AG08396 (cell line): Measurements from ENCODE around the gene ZMAT5.

Experiments
- DNase-seq: peaks from one replicate; pipeline ENCODE4 v3.0.0; 2012; ENCODE audit warnings: low spot score, mixed read lengths

ZMAT5 gene

GRCh38 chr22:29706486-29706885 is 60.3 kb downstream of the ZMAT5 start:
- DNase-seq = no peak

- DNase-seq = no peak
These were observed 61.2 kb downstream of the ZMAT5 start for GRCh38 chr22:29705651-29706050.

- peak; percentile 84 for DNase-seq
These were observed 62.1 kb downstream of the ZMAT5 start for GRCh38 chr22:29704528-29705285.

GRCh38 chr22:29703569-29704195 is 63.1 kb downstream of the ZMAT5 start:
- no peak for DNase-seq

GRCh38 chr22:29702931-29703501 is 63.8 kb downstream of the ZMAT5 start:
- no peak for DNase-seq

- no peak for DNase-seq
These were observed 64.5 kb downstream of the ZMAT5 start for GRCh38 chr22:29702000-29702930.

GRCh38 chr22:29701155-29701999 is 65.4 kb downstream of the ZMAT5 start:
- no peak for DNase-seq

GRCh38 chr22:29700900-29701154 is 66.0 kb downstream of the ZMAT5 start:
- DNase-seq = no peak

GRCh38 chr22:29700206-29700899 is 66.5 kb downstream of the ZMAT5 start:
- peak; percentile 69 for DNase-seq

GRCh38 chr22:29697853-29698598 is 68.8 kb downstream of the ZMAT5 start:
- DNase-seq = no peak

- DNase-seq = no peak
These were observed 71.5 kb downstream of the ZMAT5 start for GRCh38 chr22:29695129-29695926.

- no peak for DNase-seq
These were observed 73.1 kb downstream of the ZMAT5 start for GRCh38 chr22:29693671-29694070.

GRCh38 chr22:29693161-29693560 is 73.6 kb downstream of the ZMAT5 start:
- DNase-seq = no peak

GRCh38 chr22:29692327-29692640 is 74.5 kb downstream of the ZMAT5 start:
- no peak for DNase-seq

GRCh38 chr22:29691636-29692326 is 75.0 kb downstream of the ZMAT5 start:
- no peak for DNase-seq

- DNase-seq = no peak
These were observed 76.3 kb downstream of the ZMAT5 start for GRCh38 chr22:29690476-29690875.

GRCh38 chr22:29689880-29690213 is 77.0 kb downstream of the ZMAT5 start:
- peak; percentile 75 for DNase-seq

- no peak for DNase-seq
These were observed 77.5 kb downstream of the ZMAT5 start for GRCh38 chr22:29689206-29689879.

- DNase-seq = no peak
These were observed 82.6 kb downstream of the ZMAT5 start for GRCh38 chr22:29684244-29684643.
